Suprapubic skin (tissue), 4 donors: ENCODE measurements around the gene ETV3L.

Source experiments
- POLR2A ChIP-seq, 2 donors: fragments of 450-650 bp; IDR thresholded peaks; one replicate each; pipeline ENCODE4 v1.6.1; 2017; ENCODE audit warnings: antibody characterized with exemption in 2 of 2, mild to moderate bottlenecking in 2 of 2, moderate library complexity in 2 of 2
- POLR2AphosphoS5 ChIP-seq, 3 donors: sonication (generic); formaldehyde crosslinking; IDR thresholded peaks; one replicate each; pipeline ENCODE4 v1.6.1; 2017; ENCODE audit warnings: antibody characterized with exemption in 3 of 3

GRCh38 chr1:157139052-157139715 is 39.6 kb upstream of the ETV3L start:
- TF ChIP-seq POLR2AphosphoS5 (IDR thresholded peaks at IDR 0.05) (no peak), POLR2A (IDR thresholded peaks at IDR 0.05) (no peak)
